Naive thymus-derived CD8-positive, alpha-beta T cell (primary cell): ENCODE results near the gene KAZN. TPM values are rescaled to one million over a fixed set of nuclear protein-coding genes. Genes with fewer than 3 reads are reported as not detected.

Experiments used
- ATAC-seq, 2 donors: fragments of 150-1000 bp; cut with Tn5 transposase in 1 of 2; sonication (Bioruptor Pico), chemical (Tn5 transposase) in 1 of 2; 1 replicate in 1 of 2; 2 replicates in 1 of 2; pipeline ENCODE4 v1.10.0; 2021; ENCODE audit warnings: mild to moderate bottlenecking in 2 of 2, moderate library complexity in 2 of 2
- POLR2A ChIA-PET: fragments of 350-600 bp; sonication (Branson Sonifier 250); formaldehyde crosslinking; loops from one replicate; lab custom pipeline; 2021; ENCODE audit warnings: antibody characterized with exemption; lab: Charles Lee
- DNase-seq, 10 donors: peaks; one replicate each; pipeline versions ENCODE4 v3.0.0 to v3.0.0-alpha.2; 2020 to 2022
- H3K27ac Mint-ChIP-seq, 10 donors: one replicate each; pipeline ENCODE4 v1.8.0; 2020 to 2022; ENCODE audit warnings: mild to moderate bottlenecking in 10 of 10, mixed read lengths in 10 of 10, moderate library complexity in 4 of 10, inconsistent platforms in 1 of 10
- H3K27me3 Mint-ChIP-seq, 5 donors: one replicate each; pipeline ENCODE4 v1.8.0; 2021 to 2022; ENCODE audit warnings: mixed read lengths in 5 of 5
- H3K36me3 Mint-ChIP-seq, 3 donors: one replicate each; pipeline ENCODE4 v1.8.0; 2020 to 2022; ENCODE audit warnings: mixed read lengths in 3 of 3, mild to moderate bottlenecking in 2 of 3, inconsistent platforms in 1 of 3
- H3K4me1 Mint-ChIP-seq, 4 donors: one replicate each; pipeline ENCODE4 v1.8.0; 2021 to 2022; ENCODE audit warnings: mixed read lengths in 4 of 4
- H3K4me3 Mint-ChIP-seq, 10 donors: one replicate each; pipeline ENCODE4 v1.8.0; 2020 to 2022; ENCODE audit warnings: mild to moderate bottlenecking in 10 of 10, mixed read lengths in 10 of 10, moderate library complexity in 6 of 10, inconsistent platforms in 1 of 10
- H3K9me3 Mint-ChIP-seq, 9 donors: one replicate each; pipeline ENCODE4 v1.8.0; 2020 to 2022; ENCODE audit warnings: mixed read lengths in 9 of 9, mild to moderate bottlenecking in 3 of 9, inconsistent platforms in 1 of 9, moderate library complexity in 1 of 9
- polyA plus RNA-seq, 3 donors: library from polyadenylated mRNA; unstranded; fragments of 300-500 nt; fragmentation: Illumina TruSeq; gene quantifications; one replicate each; pipeline ENCODE4 v1.2.3, GENCODE V29; 2021
- total RNA-seq, 8 experiments: library from RNA in 2 of 8; stranded (reverse) in 2 of 8; gene quantifications; one replicate each; pipeline ENCODE4 v1.2.3 and lab custom pipeline; 2021 to 2026

Gene KAZN
- total and polyA plus RNA-seq, 5 experiments from 2014 or later: 0.02 to 0.63 (median 0.12) TPM; not detected in 1

DNA sequence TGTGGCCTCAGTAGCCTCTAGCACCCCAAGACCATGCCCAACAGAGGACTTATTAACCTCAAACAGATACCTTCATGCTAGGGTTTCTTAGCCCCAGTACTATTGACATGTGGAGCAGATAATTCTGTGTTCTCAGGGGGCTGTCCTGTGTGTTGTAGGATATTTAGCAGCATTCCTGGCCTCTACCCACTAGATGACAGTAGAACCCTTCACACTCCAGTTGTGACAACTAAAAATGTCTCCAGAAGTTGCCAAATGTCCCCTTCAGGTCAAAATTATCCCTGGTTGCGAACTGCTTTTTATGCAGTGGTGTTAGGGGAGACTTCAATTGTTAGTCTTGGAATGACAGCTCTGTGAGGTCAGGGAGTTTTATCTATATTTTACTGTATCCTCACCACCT, 8.1 kb downstream of the KAZN start:
- no peak for ATAC-seq
- Mint-ChIP-seq H3K4me1 (no peaks in the 10 kb centered on the region), H3K36me3 (no peaks in the 10 kb centered on the region), H3K27me3 (peaks cover 8 to 29% (median 23%) of the 10 kb centered on the region in 5 donors), H3K27ac (no peak overlapping the region), H3K4me3 (no peak overlapping the region), H3K9me3 (peaks cover 0 to 6% (median 0%) of the 10 kb centered on the region in 9 donors)
- POLR2A ChIA-PET: no interaction called here
- no peak for DNase-seq

DNA sequence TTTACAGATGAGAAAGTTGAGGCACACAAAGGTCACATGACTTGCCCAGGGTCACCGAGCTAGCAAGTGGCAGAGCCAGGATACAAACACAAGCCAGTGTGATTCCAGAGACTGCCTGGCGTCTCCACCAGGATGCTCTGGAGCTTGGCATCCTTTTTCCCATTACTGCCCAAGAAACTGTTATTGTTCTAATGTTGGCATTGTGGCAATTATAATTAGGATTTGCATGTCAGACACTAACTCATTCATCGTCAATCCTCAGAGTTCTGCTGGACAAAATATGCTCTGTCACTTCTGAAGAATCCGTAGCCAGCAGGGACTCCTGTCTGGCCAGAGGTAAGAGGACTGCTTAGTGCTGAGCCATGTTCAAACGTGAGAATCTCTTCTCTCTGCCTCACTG, 8.8 kb downstream of the KAZN start:
- DNase-seq (no peak), ATAC-seq (no peak)
- Mint-ChIP-seq H3K27ac (no peak overlapping the region), H3K27me3 (peaks cover 5 to 26% (median 16%) of the 10 kb centered on the region in 5 donors), H3K9me3 (peaks cover 0 to 6% (median 0%) of the 10 kb centered on the region in 9 donors), H3K36me3 (no peaks in the 10 kb centered on the region), H3K4me3 (no peak overlapping the region), H3K4me1 (no peaks in the 10 kb centered on the region)
- POLR2A ChIA-PET: no interaction called here

DNA sequence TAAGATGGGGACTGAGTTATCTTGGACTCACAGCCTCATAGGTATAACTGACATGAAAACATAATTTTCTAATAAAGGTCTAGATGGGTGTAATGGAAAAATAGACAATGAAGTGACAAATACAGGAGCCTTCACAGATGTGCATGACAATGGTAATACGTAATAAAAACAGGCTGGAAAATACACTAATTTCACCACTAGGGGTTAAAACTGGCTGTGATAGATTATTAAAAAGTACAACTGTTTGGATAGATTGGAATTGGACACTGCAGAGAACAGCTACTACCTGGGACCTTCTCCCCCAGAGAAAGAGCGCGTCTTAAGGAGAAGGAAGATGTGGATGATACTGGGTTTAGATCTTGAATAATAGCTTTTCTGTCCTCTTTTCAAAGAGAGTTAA, 9.8 kb downstream of the KAZN start:
- Mint-ChIP-seq H3K4me3 (no peak overlapping the region), H3K36me3 (no peaks in the 10 kb centered on the region), H3K4me1 (no peaks in the 10 kb centered on the region), H3K9me3 (peaks cover 0 to 6% (median 0%) of the 10 kb centered on the region in 9 donors), H3K27ac (no peak overlapping the region), H3K27me3 (peaks cover 4 to 17% (median 12%) of the 10 kb centered on the region in 5 donors)
- POLR2A ChIA-PET: no interaction called here
- DNase-seq: no peak
- no peak for ATAC-seq

DNA sequence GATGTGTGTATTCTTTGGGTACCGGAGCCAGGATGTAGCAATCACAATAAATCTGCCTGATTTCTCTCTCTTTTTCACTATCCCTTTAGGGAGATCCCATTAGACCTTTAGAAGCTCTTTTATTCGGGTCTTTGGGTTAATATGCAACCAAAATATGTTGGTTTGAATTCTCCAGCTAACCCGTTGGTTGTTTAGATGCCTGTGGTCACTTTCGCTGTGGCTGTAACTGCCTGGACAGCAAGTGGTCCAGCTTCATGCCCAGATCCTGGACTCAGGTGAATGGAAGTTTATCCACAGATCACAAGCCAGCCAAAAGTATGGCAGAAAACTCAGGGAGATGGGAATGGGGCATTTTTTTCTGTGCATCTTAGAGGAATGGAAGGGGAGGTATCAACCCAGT, 12.3 kb downstream of the KAZN start:
- H3K36me3 Mint-ChIP-seq: no peaks in the 10 kb centered on the region
- ATAC-seq: no peak
- no peak overlapping the region for H3K4me3 Mint-ChIP-seq

DNA sequence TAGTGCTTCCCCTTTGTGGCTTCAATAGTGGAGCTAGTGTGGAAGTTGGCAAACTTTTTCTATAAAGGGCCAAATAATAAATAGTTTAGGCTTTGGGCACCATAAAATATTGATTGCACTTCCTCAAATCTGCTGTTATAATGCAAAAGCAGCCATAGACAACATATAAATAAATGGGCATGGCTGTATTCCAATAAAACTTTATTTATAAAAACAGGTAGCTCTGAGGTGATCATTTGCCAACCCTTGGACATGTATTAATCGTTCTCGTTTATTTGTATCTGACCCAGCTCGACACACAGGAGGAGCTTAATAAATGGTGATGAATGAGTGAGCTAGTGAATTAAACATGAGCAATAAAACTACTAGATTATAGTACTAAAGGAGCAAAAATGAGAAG, 13.3 kb downstream of the KAZN start:
- Mint-ChIP-seq H3K4me3 (no peak overlapping the region), H3K9me3 (peaks cover 0 to 6% (median 0%) of the 10 kb centered on the region in 9 donors), H3K27ac (no peak overlapping the region), H3K4me1 (peaks cover 0 to 1% (median 0%) of the 10 kb centered on the region in 4 donors), H3K27me3 (peaks cover 2 to 20% (median 4%) of the 10 kb centered on the region in 5 donors), H3K36me3 (no peaks in the 10 kb centered on the region)
- ATAC-seq (no peak), DNase-seq (no peak)
- POLR2A ChIA-PET: interaction anchor here (0.7 kb wide), 1 partner anchor 16 kb away, joined by 3 read pairs; no protein-coding TSS in a partner anchor

More for the DNA sequence above, 12.3 kb downstream of the KAZN start:
- Mint-ChIP-seq H3K4me1 (peaks cover 0 to 1% (median 0%) of the 10 kb centered on the region in 4 donors), H3K9me3 (peaks cover 0 to 6% (median 0%) of the 10 kb centered on the region in 9 donors), H3K27me3 (peaks cover 2 to 18% (median 4%) of the 10 kb centered on the region in 5 donors), H3K27ac (no peak overlapping the region)
- DNase-seq: no peak
- POLR2A ChIA-PET: no interaction called here

DNA sequence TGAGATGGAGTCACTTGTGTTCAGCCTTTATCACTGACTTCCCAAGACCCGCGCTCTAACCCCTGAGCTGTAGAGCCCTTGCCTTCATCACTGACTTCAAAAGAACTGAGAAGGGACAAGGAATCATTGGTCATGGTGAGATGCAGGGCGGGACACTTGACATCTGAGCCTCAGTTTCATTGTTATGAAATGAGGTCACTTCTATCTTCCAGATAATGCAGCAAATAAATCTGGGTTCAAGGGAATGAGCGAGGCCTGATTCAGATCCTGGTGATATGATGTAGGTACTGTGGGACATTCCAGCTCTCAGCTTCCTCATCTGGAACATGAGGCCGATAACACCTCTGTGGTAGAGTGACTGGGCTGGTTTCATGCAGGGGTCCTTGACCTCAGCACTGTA, 13.8 kb downstream of the KAZN start:
- H3K36me3 Mint-ChIP-seq: no peaks in the 10 kb centered on the region
- H3K4me1 Mint-ChIP-seq: peaks cover 0 to 1% (median 0%) of the 10 kb centered on the region in 4 donors
- H3K4me3 Mint-ChIP-seq: no peak overlapping the region
- DNase-seq (no peak), ATAC-seq (no peak)
- POLR2A ChIA-PET: interaction anchor here (0.7 kb wide), 1 partner anchor 16 kb away, joined by 3 read pairs; no protein-coding TSS in a partner anchor
- H3K27ac Mint-ChIP-seq: no peak overlapping the region
- peaks cover 0 to 20% (median 4%) of the 10 kb centered on the region in 5 donors for H3K27me3 Mint-ChIP-seq
- peaks cover 0 to 6% (median 0%) of the 10 kb centered on the region in 9 donors for H3K9me3 Mint-ChIP-seq

DNA sequence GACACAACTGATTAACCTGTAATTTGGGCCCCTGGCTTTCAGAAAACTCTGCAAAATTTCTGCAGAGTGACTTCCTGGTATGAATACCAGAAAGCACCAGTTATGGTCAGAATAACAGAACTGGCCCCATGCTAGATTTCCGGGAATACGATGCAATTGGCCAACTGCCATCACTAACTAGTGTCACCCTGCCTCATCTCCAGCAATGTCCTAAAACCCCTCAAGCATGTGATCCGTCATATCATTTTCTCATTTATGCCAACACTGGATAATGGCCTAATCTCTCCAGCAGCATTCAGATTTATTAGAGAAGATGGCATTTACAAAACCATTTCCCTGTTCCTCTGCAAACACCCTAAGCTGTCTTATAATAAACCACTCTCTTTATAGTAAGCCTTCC, 15.4 kb downstream of the KAZN start:
- ATAC-seq: no peak
- H3K27me3 Mint-ChIP-seq: peaks cover 0 to 15% (median 4%) of the 10 kb centered on the region in 5 donors
- peaks cover 0 to 4% (median 0%) of the 10 kb centered on the region in 3 donors for H3K36me3 Mint-ChIP-seq
- no peak overlapping the region for H3K27ac Mint-ChIP-seq
- peaks cover 0 to 14% (median 7%) of the 10 kb centered on the region in 9 donors for H3K9me3 Mint-ChIP-seq
- H3K4me1 Mint-ChIP-seq: peaks cover 0 to 1% (median 0%) of the 10 kb centered on the region in 4 donors
- POLR2A ChIA-PET: no interaction called here
- no peak for DNase-seq
- no peak overlapping the region for H3K4me3 Mint-ChIP-seq

DNA sequence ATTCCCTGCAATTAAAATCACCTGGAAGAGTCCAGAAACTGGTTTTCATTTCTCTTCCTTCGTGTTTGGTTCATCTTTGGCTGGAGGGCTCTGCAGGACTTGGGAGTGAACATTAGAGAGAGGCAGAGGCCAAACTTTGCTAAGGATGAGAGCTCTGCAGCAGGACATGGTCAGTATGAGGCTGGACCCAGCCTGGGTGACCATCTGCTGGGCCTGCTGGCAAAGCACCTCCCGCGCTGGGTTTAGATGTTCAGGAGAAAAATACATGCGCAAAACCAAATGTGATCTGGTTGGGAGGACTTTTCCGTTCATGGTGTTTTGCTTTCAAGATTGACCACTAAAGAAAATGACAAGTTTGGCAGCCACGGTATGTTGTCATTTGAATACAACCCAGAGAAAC, 15.9 kb downstream of the KAZN start:
- Mint-ChIP-seq H3K36me3 (peaks cover 0 to 4% (median 0%) of the 10 kb centered on the region in 3 donors), H3K27ac (no peak overlapping the region), H3K9me3 (peaks cover 0 to 16% (median 7%) of the 10 kb centered on the region in 9 donors), H3K4me3 (no peak overlapping the region), H3K4me1 (peaks cover 0 to 1% (median 0%) of the 10 kb centered on the region in 4 donors), H3K27me3 (peaks cover 0 to 15% (median 4%) of the 10 kb centered on the region in 5 donors)
- POLR2A ChIA-PET: no interaction called here
- DNase-seq (no peak), ATAC-seq (no peak)

DNA sequence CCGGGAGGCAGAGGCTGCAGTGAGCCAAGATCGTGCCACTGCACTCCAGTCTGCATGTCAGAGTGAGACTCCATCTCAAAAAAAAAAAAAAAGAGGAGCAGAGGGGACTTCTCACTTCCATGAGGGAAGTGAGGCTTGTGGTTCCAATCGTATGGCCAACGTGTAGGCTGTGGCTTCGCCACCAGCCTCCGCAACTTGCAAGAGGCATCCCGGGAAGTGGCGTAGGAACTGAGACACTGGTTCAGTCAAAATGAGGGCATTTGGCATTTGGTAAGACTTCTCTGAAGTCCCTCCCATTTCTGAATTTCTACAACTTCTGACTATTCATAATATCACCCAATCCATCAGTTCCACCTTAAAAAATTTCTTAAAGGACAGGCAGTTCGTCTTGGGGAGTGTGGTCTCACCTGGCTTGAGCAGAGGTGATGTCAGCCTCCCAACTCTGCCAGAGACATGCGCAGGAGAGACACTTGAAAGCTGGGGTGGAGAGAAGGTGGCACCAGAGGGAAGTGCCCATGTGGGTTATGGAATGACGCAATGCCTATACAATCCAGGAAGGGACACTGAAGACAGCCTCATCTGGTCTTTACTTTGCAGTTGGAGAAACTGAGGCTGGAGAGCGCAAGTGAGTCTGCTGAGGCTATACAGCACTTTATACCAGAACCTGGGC, 17.2 kb downstream of the KAZN start:
- Mint-ChIP-seq H3K27me3 (peaks cover 0 to 20% (median 7%) of the 10 kb centered on the region in 5 donors), H3K36me3 (peaks cover 0 to 4% (median 0%) of the 10 kb centered on the region in 3 donors), H3K9me3 (peaks cover 0 to 16% (median 7%) of the 10 kb centered on the region in 9 donors), H3K27ac (peak overlapping the region in 1 of 10 donors; percentile 46), H3K4me1 (peaks cover 0 to 1% (median 0%) of the 10 kb centered on the region in 4 donors), H3K4me3 (no peak overlapping the region)
- DNase-seq (no peak), ATAC-seq (no peak)
- POLR2A ChIA-PET: no interaction called here

DNA sequence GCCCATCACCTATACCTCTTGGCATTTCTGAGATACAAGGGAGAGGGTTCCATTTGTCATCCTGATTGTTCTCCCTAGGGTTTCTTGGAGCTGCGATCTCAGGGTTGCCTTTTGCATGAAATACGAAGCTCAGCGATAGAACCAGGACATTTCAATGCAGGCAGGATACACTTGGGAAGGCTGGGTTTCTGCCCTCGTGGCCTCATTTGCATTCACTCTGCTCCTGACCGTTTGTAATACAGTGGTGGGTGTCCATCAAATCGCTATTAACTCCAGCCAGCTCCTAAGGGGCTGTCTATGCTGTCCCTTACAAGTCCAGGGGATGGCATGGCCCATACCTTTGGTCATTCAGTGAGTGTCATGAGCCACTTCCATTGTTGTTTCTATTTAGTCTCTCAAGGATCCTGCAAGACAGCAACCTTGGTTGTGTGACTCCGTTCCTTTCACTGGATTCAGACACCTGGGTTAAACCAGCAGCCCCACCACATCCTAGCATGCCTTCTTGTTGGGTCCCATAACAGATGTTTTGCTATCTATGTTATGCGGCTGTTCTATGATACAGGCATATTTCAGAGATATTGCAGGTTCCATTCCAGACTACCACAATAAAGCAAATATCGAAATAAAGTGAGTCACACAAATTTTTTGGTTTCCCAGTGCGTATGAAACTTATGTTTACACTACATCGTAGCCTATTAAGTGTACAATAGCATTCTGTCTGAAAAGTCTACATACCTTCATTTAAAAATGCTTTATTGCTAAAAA, 18.3 kb downstream of the KAZN start:
- ATAC-seq: no peak
- POLR2A ChIA-PET: no interaction called here

DNA sequence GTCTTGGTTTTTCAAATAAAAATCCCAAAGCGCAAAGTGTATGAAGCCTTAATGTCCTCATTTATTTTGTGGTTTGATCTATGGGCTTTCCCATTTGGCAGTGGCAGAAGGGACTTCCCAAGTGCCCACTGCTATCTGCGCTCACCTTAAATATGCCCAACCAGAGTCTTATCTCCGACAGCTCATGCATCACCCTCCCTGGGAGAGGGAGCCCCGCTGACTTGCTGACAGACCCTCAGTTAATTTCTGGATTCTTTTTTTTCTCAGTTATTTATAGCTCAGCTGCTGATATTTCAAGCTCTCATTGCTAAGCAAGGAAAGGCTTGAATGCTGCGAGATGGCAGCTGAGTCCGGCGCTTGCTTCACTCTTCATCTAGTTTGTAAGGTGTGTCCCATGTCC, 19.3 kb downstream of the KAZN start:
- Mint-ChIP-seq H3K9me3 (peaks cover 2 to 25% (median 7%) of the 10 kb centered on the region in 9 donors), H3K4me1 (peaks cover 0 to 1% (median 0%) of the 10 kb centered on the region in 4 donors), H3K4me3 (no peak overlapping the region), H3K27ac (no peak overlapping the region), H3K27me3 (peaks cover 0 to 20% (median 7%) of the 10 kb centered on the region in 5 donors), H3K36me3 (peaks cover 0 to 4% (median 0%) of the 10 kb centered on the region in 3 donors)
- DNase-seq (no peak), ATAC-seq (no peak)
- POLR2A ChIA-PET: no interaction called here

More for the DNA sequence above, 18.3 kb downstream of the KAZN start:
- Mint-ChIP-seq H3K27ac (no peak overlapping the region), H3K4me1 (peaks cover 0 to 1% (median 0%) of the 10 kb centered on the region in 4 donors), H3K27me3 (peaks cover 0 to 20% (median 7%) of the 10 kb centered on the region in 5 donors), H3K36me3 (peaks cover 0 to 4% (median 0%) of the 10 kb centered on the region in 3 donors), H3K4me3 (no peak overlapping the region), H3K9me3 (peaks cover 0 to 20% (median 7%) of the 10 kb centered on the region in 9 donors)
- DNase-seq: no peak

DNA sequence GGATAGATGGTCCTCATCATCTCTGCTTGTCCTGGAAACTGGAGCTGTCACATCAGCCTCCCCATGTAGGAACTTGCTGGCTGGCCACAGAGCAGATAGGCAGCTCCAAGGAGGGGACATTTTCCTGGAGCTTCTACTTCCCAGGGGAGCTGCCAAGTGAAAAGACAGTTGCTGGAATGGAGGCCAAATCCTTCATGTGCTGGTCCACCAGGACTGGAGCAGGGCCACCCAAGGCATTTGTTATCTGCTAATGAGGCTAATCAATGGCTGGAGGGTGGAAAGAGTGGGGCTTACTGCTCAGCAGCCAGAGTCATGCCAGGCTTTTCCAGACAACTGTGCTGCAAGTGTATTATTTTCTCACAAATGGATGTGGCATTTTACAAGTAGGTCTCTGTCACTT, 22.5 kb downstream of the KAZN start:
- Mint-ChIP-seq H3K4me1 (no peaks in the 10 kb centered on the region), H3K9me3 (peaks cover 4 to 29% (median 10%) of the 10 kb centered on the region in 9 donors), H3K27ac (no peak overlapping the region), H3K36me3 (peaks cover 0 to 7% (median 0%) of the 10 kb centered on the region in 3 donors), H3K4me3 (no peak overlapping the region), H3K27me3 (peaks cover 0 to 8% (median 0%) of the 10 kb centered on the region in 5 donors)
- ATAC-seq (no peak), DNase-seq (no peak)
- POLR2A ChIA-PET: no interaction called here
